Measurements from ENCODE around the gene LCN1. TPM values are rescaled to one million over a fixed set of nuclear protein-coding genes. Genes with fewer than 3 reads are reported as not detected.

Gene LCN1
- total RNA-seq, 1 donor = not detected

- Histone ChIP-seq H2AFZ (ENCODE audit: low read length) (no peak overlapping the region), H3K9me3 (ENCODE audit: low read depth, low read length) (no peaks in the 10 kb centered on the region), H3K27me3 (ENCODE audit: insufficient read depth, low read length) (no peaks in the 10 kb centered on the region), H3K36me3 (ENCODE audit: insufficient read depth, low read length) (no peaks in the 10 kb centered on the region), H3K27ac (ENCODE audit: low read depth, low read length) (no peak overlapping the region), H4K20me1 (ENCODE audit: insufficient read depth, low read length) (no peaks in the 10 kb centered on the region), H3K79me2 (ENCODE audit: insufficient read depth, low read length) (no peaks in the 10 kb centered on the region), H3K4me1 (ENCODE audit: insufficient read depth, low read length) (no peaks in the 10 kb centered on the region), H3K4me3 (ENCODE audit: insufficient read depth, low read length) (no peak overlapping the region), H3K4me2 (ENCODE audit: insufficient read depth, low read length) (no peak overlapping the region)
- TF ChIP-seq CTCF (IDR thresholded peaks at IDR 0.05; ENCODE audit: extremely low read depth, low read depth, low read length) = no peak
- DNase-seq (ENCODE audit: insufficient read length, low spot score, missing footprints) = peak; percentile 43
Measured at GRCh38 chr9:135492886-135493669, 28.2 kb upstream of the LCN1 start.

GRCh38 chr9:135494791-135495559 lies 26.3 kb upstream of the LCN1 start:
- TF ChIP-seq CTCF (IDR thresholded peaks at IDR 0.05; ENCODE audit: extremely low read depth, low read depth, low read length) = no peak
- no peaks in the 10 kb centered on the region for H3K27me3 ChIP-seq (ENCODE audit: insufficient read depth, low read length)
- no peak overlapping the region for H3K4me2 ChIP-seq (ENCODE audit: insufficient read depth, low read length)
- H3K9me3 ChIP-seq (ENCODE audit: low read depth, low read length) = no peaks in the 10 kb centered on the region
- DNase-seq (ENCODE audit: insufficient read length, low spot score, missing footprints) = peak; percentile 65
- H3K27ac ChIP-seq (ENCODE audit: low read depth, low read length) = no peak overlapping the region
- no peak overlapping the region for H3K4me3 ChIP-seq (ENCODE audit: insufficient read depth, low read length)
- H3K36me3 ChIP-seq (ENCODE audit: insufficient read depth, low read length) = no peaks in the 10 kb centered on the region
- no peaks in the 10 kb centered on the region for H4K20me1 ChIP-seq (ENCODE audit: insufficient read depth, low read length)
- peaks cover under 1% of the 10 kb centered on the region for H3K4me1 ChIP-seq (ENCODE audit: insufficient read depth, low read length)
- no peaks in the 10 kb centered on the region for H3K79me2 ChIP-seq (ENCODE audit: insufficient read depth, low read length)
- H2AFZ ChIP-seq (ENCODE audit: low read length) = no peak overlapping the region

- H2AFZ ChIP-seq (ENCODE audit: low read length) = peak overlapping the region; percentile 92
- H3K79me2 ChIP-seq (ENCODE audit: insufficient read depth, low read length) = peaks cover 19% of the 10 kb centered on the region
- no peaks in the 10 kb centered on the region for H3K9me3 ChIP-seq (ENCODE audit: low read depth, low read length)
- peaks cover 9% of the 10 kb centered on the region for H3K36me3 ChIP-seq (ENCODE audit: insufficient read depth, low read length)
- TF ChIP-seq CTCF (IDR thresholded peaks at IDR 0.05; ENCODE audit: extremely low read depth, low read depth, low read length) = no peak
- no peaks in the 10 kb centered on the region for H3K27me3 ChIP-seq (ENCODE audit: insufficient read depth, low read length)
- peaks cover 13% of the 10 kb centered on the region for H4K20me1 ChIP-seq (ENCODE audit: insufficient read depth, low read length)
- H3K4me1 ChIP-seq (ENCODE audit: insufficient read depth, low read length) = peaks cover 11% of the 10 kb centered on the region
- no peak overlapping the region for H3K4me3 ChIP-seq (ENCODE audit: insufficient read depth, low read length)
- no peak overlapping the region for H3K27ac ChIP-seq (ENCODE audit: low read depth, low read length)
- no peak overlapping the region for H3K4me2 ChIP-seq (ENCODE audit: insufficient read depth, low read length)
- DNase-seq (ENCODE audit: insufficient read length, low spot score, missing footprints) = peak; percentile 44
Measured at GRCh38 chr9:135498381-135499126, 22.7 kb upstream of the LCN1 start.

All from osteoblast (primary cell).